Measurements from ENCODE around the gene ITGA1. TPM values are rescaled to one million over a fixed set of nuclear protein-coding genes. Genes with fewer than 3 reads are reported as not detected.
A peak's percentile ranks its signal among the peaks of the same experiment; 100 is the strongest.

ITGA1 gene
- total and polyA plus RNA-seq, 2 donors (not counting 1 experiment from before 2014, with no cell fraction given) = 12.6 to 115 TPM

- no peaks in the 10 kb centered on the region for H3K27me3 ChIP-seq (ENCODE audit: control insufficient read depth, insufficient read depth, low read length)
- H4K20me1 ChIP-seq (ENCODE audit: control insufficient read depth, extremely low read depth, insufficient read depth, low read length) = no peaks in the 10 kb centered on the region
- no peak overlapping the region for H2AFZ ChIP-seq (ENCODE audit: low read length)
- H3K4me3 ChIP-seq (replicated peaks in 1 of 4; ENCODE audit: control extremely low read depth in 1 of 4, insufficient read depth in 1 of 4, low read depth in 3 of 4, low read length in 4 of 4) = no peak overlapping the region
- peaks cover 2% of the 10 kb centered on the region for H3K4me1 ChIP-seq (ENCODE audit: control insufficient read depth, extremely low read depth, insufficient read depth, low read length)
- H3K36me3 ChIP-seq (ENCODE audit: control insufficient read depth, insufficient read depth, low read length) = no peaks in the 10 kb centered on the region
- TF ChIP-seq EZH2 (IDR thresholded peaks at IDR 0.05; ENCODE audit: low read length, missing control alignments) (no peak), CTCF (conservative IDR thresholded peaks at IDR 0.05 in 1 of 2, IDR thresholded peaks at IDR 0.05 in 1 of 2; ENCODE audit: low read depth in 1 of 2, low read length in 2 of 2) (no peak)
- H3K79me2 ChIP-seq (ENCODE audit: control insufficient read depth, insufficient read depth, low read length) = no peaks in the 10 kb centered on the region
- no peak overlapping the region for H3K9ac ChIP-seq (ENCODE audit: insufficient read depth, low read length)
- no peak overlapping the region for H3K4me2 ChIP-seq (ENCODE audit: extremely low read depth, insufficient read depth, low read length)
- H3K27ac ChIP-seq (ENCODE audit: insufficient read depth, low read length) = no peak overlapping the region
- no peaks in the 10 kb centered on the region for H3K9me3 ChIP-seq (ENCODE audit: control insufficient read depth, insufficient read depth, low read depth, low read length)
- DNase-seq (ENCODE audit: low read depth in 2 of 2) = no peak
Measured at GRCh38 chr5:52854949-52855348, 67.2 kb downstream of the ITGA1 start.

GRCh38 chr5:52856564-52856963 lies 68.8 kb downstream of the ITGA1 start:
- no peak overlapping the region for H3K9ac ChIP-seq (ENCODE audit: insufficient read depth, low read length)
- H3K36me3 ChIP-seq (ENCODE audit: control insufficient read depth, insufficient read depth, low read length) = no peaks in the 10 kb centered on the region
- H3K9me3 ChIP-seq (ENCODE audit: control insufficient read depth, insufficient read depth, low read depth, low read length) = no peaks in the 10 kb centered on the region
- peaks cover 2% of the 10 kb centered on the region for H3K4me1 ChIP-seq (ENCODE audit: control insufficient read depth, extremely low read depth, insufficient read depth, low read length)
- DNase-seq (ENCODE audit: low read depth in 2 of 2) = peak in 1 of 2 donors; percentile 56
- H4K20me1 ChIP-seq (ENCODE audit: control insufficient read depth, extremely low read depth, insufficient read depth, low read length) = no peaks in the 10 kb centered on the region
- no peaks in the 10 kb centered on the region for H3K27me3 ChIP-seq (ENCODE audit: control insufficient read depth, insufficient read depth, low read length)
- H3K79me2 ChIP-seq (ENCODE audit: control insufficient read depth, insufficient read depth, low read length) = no peaks in the 10 kb centered on the region
- peak overlapping the region; percentile 25 for H2AFZ ChIP-seq (ENCODE audit: low read length)
- TF ChIP-seq EZH2 (IDR thresholded peaks at IDR 0.05; ENCODE audit: low read length, missing control alignments) = no peak
- no peak for TF ChIP-seq CTCF (conservative IDR thresholded peaks at IDR 0.05 in 1 of 2, IDR thresholded peaks at IDR 0.05 in 1 of 2; ENCODE audit: low read depth in 1 of 2, low read length in 2 of 2)
- no peak overlapping the region for H3K27ac ChIP-seq (ENCODE audit: insufficient read depth, low read length)
- H3K4me2 ChIP-seq (ENCODE audit: extremely low read depth, insufficient read depth, low read length) = no peak overlapping the region
- no peak overlapping the region for H3K4me3 ChIP-seq (replicated peaks in 1 of 4; ENCODE audit: control extremely low read depth in 1 of 4, insufficient read depth in 1 of 4, low read depth in 3 of 4, low read length in 4 of 4)

DNA sequence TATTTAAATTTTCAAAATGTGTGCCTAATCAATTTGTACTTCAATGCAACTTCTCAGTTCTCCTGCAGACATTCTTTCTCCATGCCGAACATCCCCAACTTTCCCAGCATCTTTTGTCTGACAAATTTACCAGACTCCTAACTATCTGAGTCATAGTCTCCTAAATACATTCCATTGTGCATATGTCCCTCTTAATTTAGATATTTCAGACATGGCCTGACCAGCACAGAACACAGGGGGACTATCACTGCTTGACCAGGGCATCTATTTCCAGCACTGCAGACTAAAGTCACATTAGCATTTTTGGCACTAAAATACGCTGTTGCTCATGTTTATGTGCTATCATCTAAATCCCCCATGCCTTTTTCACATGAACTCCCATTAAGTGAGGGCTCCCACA lies 71.9 kb downstream of the ITGA1 start:
- TF ChIP-seq CTCF (conservative IDR thresholded peaks at IDR 0.05 in 1 of 2, IDR thresholded peaks at IDR 0.05 in 1 of 2; ENCODE audit: low read depth in 1 of 2, low read length in 2 of 2) (no peak), EZH2 (IDR thresholded peaks at IDR 0.05; ENCODE audit: low read length, missing control alignments) (no peak)
- DNase-seq (ENCODE audit: low read depth in 2 of 2) = peak; percentile 54 to 97
- no peak overlapping the region for H2AFZ ChIP-seq (ENCODE audit: low read length)
- H4K20me1 ChIP-seq (ENCODE audit: control insufficient read depth, extremely low read depth, insufficient read depth, low read length) = no peaks in the 10 kb centered on the region
- no peaks in the 10 kb centered on the region for H3K79me2 ChIP-seq (ENCODE audit: control insufficient read depth, insufficient read depth, low read length)
- peak overlapping the region; percentile 72 for H3K4me2 ChIP-seq (ENCODE audit: extremely low read depth, insufficient read depth, low read length)
- H3K36me3 ChIP-seq (ENCODE audit: control insufficient read depth, insufficient read depth, low read length) = no peaks in the 10 kb centered on the region
- H3K4me3 ChIP-seq (replicated peaks in 1 of 4; ENCODE audit: control extremely low read depth in 1 of 4, insufficient read depth in 1 of 4, low read depth in 3 of 4, low read length in 4 of 4) = no peak overlapping the region
- no peaks in the 10 kb centered on the region for H3K4me1 ChIP-seq (ENCODE audit: control insufficient read depth, extremely low read depth, insufficient read depth, low read length)
- H3K9me3 ChIP-seq (ENCODE audit: control insufficient read depth, insufficient read depth, low read depth, low read length) = no peaks in the 10 kb centered on the region
- no peaks in the 10 kb centered on the region for H3K27me3 ChIP-seq (ENCODE audit: control insufficient read depth, insufficient read depth, low read length)
- H3K9ac ChIP-seq (ENCODE audit: insufficient read depth, low read length) = no peak overlapping the region
- H3K27ac ChIP-seq (ENCODE audit: insufficient read depth, low read length) = no peak overlapping the region
